Measurements from ENCODE around the gene ARMC12.

Gene ARMC12

DNA sequence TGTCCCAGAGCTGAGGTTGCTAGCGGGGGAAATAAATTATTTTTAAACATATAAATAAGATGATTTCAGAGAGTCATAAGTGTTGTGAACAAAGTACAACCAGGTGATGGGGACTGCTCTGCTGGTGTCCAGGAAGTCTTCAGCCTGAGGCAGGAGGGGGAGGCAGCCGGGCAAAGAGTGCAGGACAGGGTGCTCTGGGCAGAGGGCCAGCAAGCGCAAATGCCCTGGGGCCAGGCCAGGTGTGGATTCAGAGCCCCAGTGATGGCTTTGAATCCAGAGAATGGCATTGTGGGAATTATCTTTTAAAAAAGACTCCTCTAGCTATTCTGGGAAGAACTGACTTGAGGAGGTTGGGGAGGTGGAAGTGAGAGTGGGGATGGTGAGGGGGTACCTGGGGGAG, 45.6 kb downstream of the ARMC12 start:
- Histone ChIP-seq H3K4me3 (ENCODE audit: low read length) (no peak overlapping the region), H3K36me3 (ENCODE audit: control insufficient read depth, low read length) (no peaks in the 10 kb centered on the region), H3K4me1 (ENCODE audit: control insufficient read depth, low read length) (no peaks in the 10 kb centered on the region), H3K79me2 (ENCODE audit: control insufficient read depth, low read length) (no peaks in the 10 kb centered on the region), H3K9me3 (ENCODE audit: control insufficient read depth, insufficient read depth, low read length) (no peaks in the 10 kb centered on the region), H3K27ac (ENCODE audit: low read depth, low read length) (no peak overlapping the region), H3F3A (ENCODE audit: control insufficient read depth, insufficient read depth) (no peaks in the 10 kb centered on the region), H3K27me3 (ENCODE audit: control insufficient read depth, low read length) (peaks cover 12% of the 10 kb centered on the region), H4K20me1 (ENCODE audit: control insufficient read depth, insufficient read depth, low read depth, low read length) (no peaks in the 10 kb centered on the region), H3K4me2 (ENCODE audit: low read length) (no peak overlapping the region), H3K9me2 (replicated peaks; ENCODE audit: control insufficient read depth, low read length) (no peaks in the 10 kb centered on the region)
- TF ChIP-seq EZH2phosphoT487 (IDR thresholded peaks at IDR 0.05; ENCODE audit: borderline replicate concordance, low read length): no peak
- TF ChIP-seq, protein P1, sequence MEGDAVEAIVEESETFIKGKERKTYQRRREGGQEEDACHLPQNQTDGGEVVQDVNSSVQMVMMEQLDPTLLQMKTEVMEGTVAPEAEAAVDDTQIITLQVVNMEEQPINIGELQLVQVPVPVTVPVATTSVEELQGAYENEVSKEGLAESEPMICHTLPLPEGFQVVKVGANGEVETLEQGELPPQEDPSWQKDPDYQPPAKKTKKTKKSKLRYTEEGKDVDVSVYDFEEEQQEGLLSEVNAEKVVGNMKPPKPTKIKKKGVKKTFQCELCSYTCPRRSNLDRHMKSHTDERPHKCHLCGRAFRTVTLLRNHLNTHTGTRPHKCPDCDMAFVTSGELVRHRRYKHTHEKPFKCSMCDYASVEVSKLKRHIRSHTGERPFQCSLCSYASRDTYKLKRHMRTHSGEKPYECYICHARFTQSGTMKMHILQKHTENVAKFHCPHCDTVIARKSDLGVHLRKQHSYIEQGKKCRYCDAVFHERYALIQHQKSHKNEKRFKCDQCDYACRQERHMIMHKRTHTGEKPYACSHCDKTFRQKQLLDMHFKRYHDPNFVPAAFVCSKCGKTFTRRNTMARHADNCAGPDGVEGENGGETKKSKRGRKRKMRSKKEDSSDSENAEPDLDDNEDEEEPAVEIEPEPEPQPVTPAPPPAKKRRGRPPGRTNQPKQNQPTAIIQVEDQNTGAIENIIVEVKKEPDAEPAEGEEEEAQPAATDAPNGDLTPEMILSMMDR (IDR thresholded peaks at IDR 0.05; ENCODE audit: low read depth, low read length, poor library complexity, severe bottlenecking): no peak

GRCh38 chr6:35784200-35784599, 47.4 kb downstream of the ARMC12 start:
- Histone ChIP-seq H3K9me3 (ENCODE audit: control insufficient read depth, insufficient read depth, low read length) (no peaks in the 10 kb centered on the region), H3K27ac (ENCODE audit: low read depth, low read length) (no peak overlapping the region), H3K27me3 (ENCODE audit: control insufficient read depth, low read length) (peaks cover 20% of the 10 kb centered on the region), H3F3A (ENCODE audit: control insufficient read depth, insufficient read depth) (no peaks in the 10 kb centered on the region), H3K36me3 (ENCODE audit: control insufficient read depth, low read length) (no peaks in the 10 kb centered on the region), H3K4me3 (ENCODE audit: low read length) (no peak overlapping the region), H4K20me1 (ENCODE audit: control insufficient read depth, insufficient read depth, low read depth, low read length) (no peaks in the 10 kb centered on the region), H3K4me2 (ENCODE audit: low read length) (no peak overlapping the region), H3K9me2 (replicated peaks; ENCODE audit: control insufficient read depth, low read length) (no peaks in the 10 kb centered on the region), H3K4me1 (ENCODE audit: control insufficient read depth, low read length) (no peaks in the 10 kb centered on the region), H3K79me2 (ENCODE audit: control insufficient read depth, low read length) (no peaks in the 10 kb centered on the region)
- no peak for TF ChIP-seq EZH2phosphoT487 (IDR thresholded peaks at IDR 0.05; ENCODE audit: borderline replicate concordance, low read length)

- no peaks in the 10 kb centered on the region for H3K9me2 ChIP-seq (replicated peaks; ENCODE audit: control insufficient read depth, low read length)
- H4K20me1 ChIP-seq (ENCODE audit: control insufficient read depth, insufficient read depth, low read depth, low read length): no peaks in the 10 kb centered on the region
- H3K36me3 ChIP-seq (ENCODE audit: control insufficient read depth, low read length): no peaks in the 10 kb centered on the region
- no peak overlapping the region for H3K4me3 ChIP-seq (ENCODE audit: low read length)
- TF ChIP-seq EZH2phosphoT487 (IDR thresholded peaks at IDR 0.05; ENCODE audit: borderline replicate concordance, low read length): no peak
- TF ChIP-seq, protein P1 (IDR thresholded peaks at IDR 0.05; ENCODE audit: low read depth, low read length, poor library complexity, severe bottlenecking): no peak
- no peaks in the 10 kb centered on the region for H3K9me3 ChIP-seq (ENCODE audit: control insufficient read depth, insufficient read depth, low read length)
- H3F3A ChIP-seq (ENCODE audit: control insufficient read depth, insufficient read depth): no peaks in the 10 kb centered on the region
- H3K27ac ChIP-seq (ENCODE audit: low read depth, low read length): no peak overlapping the region
- peaks cover 32% of the 10 kb centered on the region for H3K27me3 ChIP-seq (ENCODE audit: control insufficient read depth, low read length)
- H3K4me1 ChIP-seq (ENCODE audit: control insufficient read depth, low read length): no peaks in the 10 kb centered on the region
- no peak overlapping the region for H3K4me2 ChIP-seq (ENCODE audit: low read length)
- H3K79me2 ChIP-seq (ENCODE audit: control insufficient read depth, low read length): no peaks in the 10 kb centered on the region
These were observed 49.4 kb downstream of the ARMC12 start for GRCh38 chr6:35786272-35786671.

- Histone ChIP-seq H3K79me2 (ENCODE audit: control insufficient read depth, low read length) (no peaks in the 10 kb centered on the region), H3F3A (ENCODE audit: control insufficient read depth, insufficient read depth) (no peaks in the 10 kb centered on the region), H4K20me1 (ENCODE audit: control insufficient read depth, insufficient read depth, low read depth, low read length) (no peaks in the 10 kb centered on the region), H3K9me2 (replicated peaks; ENCODE audit: control insufficient read depth, low read length) (no peaks in the 10 kb centered on the region), H3K4me3 (ENCODE audit: low read length) (no peak overlapping the region), H3K27me3 (ENCODE audit: control insufficient read depth, low read length) (peaks cover 32% of the 10 kb centered on the region), H3K36me3 (ENCODE audit: control insufficient read depth, low read length) (no peaks in the 10 kb centered on the region), H3K4me1 (ENCODE audit: control insufficient read depth, low read length) (no peaks in the 10 kb centered on the region), H3K4me2 (ENCODE audit: low read length) (no peak overlapping the region), H3K9me3 (ENCODE audit: control insufficient read depth, insufficient read depth, low read length) (no peaks in the 10 kb centered on the region), H3K27ac (ENCODE audit: low read depth, low read length) (no peak overlapping the region)
- TF ChIP-seq EZH2phosphoT487 (IDR thresholded peaks at IDR 0.05; ENCODE audit: borderline replicate concordance, low read length): no peak
- TF ChIP-seq, protein P1 (IDR thresholded peaks at IDR 0.05; ENCODE audit: low read depth, low read length, poor library complexity, severe bottlenecking): no peak
These were observed 50.0 kb downstream of the ARMC12 start for GRCh38 chr6:35786810-35787209.
